ENCODE measurements around the gene RPS19. TPM values are rescaled to one million over a fixed set of nuclear protein-coding genes. Genes with fewer than 3 reads are reported as not detected.

RPS19 gene
- total and polyA plus RNA-seq, 7 donors = 593 to 2,236 (median 962) TPM

- peak overlapping the region; percentile 94 for H3K4me3 ChIP-seq
- H3K4me1 ChIP-seq = peaks cover 19% of the 10 kb centered on the region
- no peak for ATAC-seq
- intact Hi-C loops (cut with DNase I) = loop anchor here (1.0 to 5.0 kb wide), 2 partner anchors 24 to 97 kb away; partner anchors contain the start of gene RABAC1 (in 2 of the 2)
- H3K27ac ChIP-seq = peak overlapping the region; percentile 93
- peak in 1 of 2 donors; percentile 55 for DNase-seq
- H3K27me3 ChIP-seq (ENCODE audit: insufficient read depth in 3 of 3, low read length in 2 of 3) = peaks cover 0 to under 1% (median 0%) of the 10 kb centered on the region in 3 donors
- 0 to 1% (median 0%) methylated on average over 41 to 45 of the region's 45 CpGs for WGBS, 3 donors
- H3K36me3 ChIP-seq (ENCODE audit: insufficient read depth in 1 of 2, low read depth in 1 of 2) = peaks cover 9 to 50% of the 10 kb centered on the region in 2 donors
- TF ChIP-seq CTCF (IDR thresholded peaks at IDR 0.05) = no peak
- no peaks in the 10 kb centered on the region for H3K9me3 ChIP-seq
These were observed 512 bp downstream of the RPS19 start for GRCh38 chr19:41860419-41861115.

GRCh38 chr19:41861116-41861768 is 1.2 kb downstream of the RPS19 start:
- Histone ChIP-seq H3K4me3 (peak overlapping the region; percentile 94), H3K27ac (peak overlapping the region; percentile 93), H3K27me3 (ENCODE audit: insufficient read depth in 3 of 3, low read length in 2 of 3) (no peaks in the 10 kb centered on the region), H3K9me3 (no peaks in the 10 kb centered on the region), H3K4me1 (peaks cover 22% of the 10 kb centered on the region), H3K36me3 (ENCODE audit: insufficient read depth in 1 of 2, low read depth in 1 of 2) (peaks cover 9 to 55% of the 10 kb centered on the region in 2 donors)
- intact Hi-C loops (cut with DNase I) = loop anchor here (5.0 kb wide), 1 partner anchor 96 kb away; the partner anchor contains the start of gene RABAC1 (in 2 of the 2)
- DNase-seq (no peak), ATAC-seq (no peak)
- WGBS, 3 donors = 30 to 35% (median 30%) methylated on average over 9 of the region's 9 CpGs
- no peak for TF ChIP-seq CTCF (IDR thresholded peaks at IDR 0.05)

DNA sequence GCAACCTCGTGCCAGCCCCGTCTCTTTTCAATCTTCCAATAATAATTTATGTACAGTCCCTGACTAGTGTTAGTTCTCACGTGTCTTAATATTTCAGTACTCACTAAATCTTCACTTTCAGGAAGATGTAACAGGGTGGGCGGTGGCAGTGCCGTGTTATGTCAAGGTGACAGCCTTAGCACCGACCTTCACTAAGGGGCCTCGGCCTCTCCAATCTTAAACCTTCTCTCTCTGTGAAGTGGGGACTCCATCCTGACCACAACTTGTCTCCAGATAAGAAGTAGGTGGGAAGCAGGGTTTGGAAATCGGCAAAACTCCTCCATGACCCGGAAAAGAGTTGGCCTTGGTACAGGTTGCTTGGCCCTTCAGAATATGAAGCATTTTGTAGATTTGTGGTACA is 1.8 kb downstream of the RPS19 start:
- DNase-seq = peak in 1 of 2 donors; percentile 4
- Histone ChIP-seq H3K9me3 (no peaks in the 10 kb centered on the region), H3K4me1 (peaks cover 22% of the 10 kb centered on the region), H3K36me3 (ENCODE audit: insufficient read depth in 1 of 2, low read depth in 1 of 2) (peaks cover 9 to 61% of the 10 kb centered on the region in 2 donors), H3K27me3 (ENCODE audit: insufficient read depth in 3 of 3, low read length in 2 of 3) (no peaks in the 10 kb centered on the region), H3K4me3 (peak overlapping the region; percentile 94), H3K27ac (peak overlapping the region; percentile 93)
- WGBS, 3 donors = 67 to 87% (median 81%) methylated on average over 9 of the region's 9 CpGs
- no peak for TF ChIP-seq CTCF (IDR thresholded peaks at IDR 0.05)
- ATAC-seq = no peak
- intact Hi-C loops (cut with DNase I) = loop anchor here (5.0 kb wide), 1 partner anchor 95 kb away; the partner anchor contains the start of gene RABAC1 (in 2 of the 2)

DNA sequence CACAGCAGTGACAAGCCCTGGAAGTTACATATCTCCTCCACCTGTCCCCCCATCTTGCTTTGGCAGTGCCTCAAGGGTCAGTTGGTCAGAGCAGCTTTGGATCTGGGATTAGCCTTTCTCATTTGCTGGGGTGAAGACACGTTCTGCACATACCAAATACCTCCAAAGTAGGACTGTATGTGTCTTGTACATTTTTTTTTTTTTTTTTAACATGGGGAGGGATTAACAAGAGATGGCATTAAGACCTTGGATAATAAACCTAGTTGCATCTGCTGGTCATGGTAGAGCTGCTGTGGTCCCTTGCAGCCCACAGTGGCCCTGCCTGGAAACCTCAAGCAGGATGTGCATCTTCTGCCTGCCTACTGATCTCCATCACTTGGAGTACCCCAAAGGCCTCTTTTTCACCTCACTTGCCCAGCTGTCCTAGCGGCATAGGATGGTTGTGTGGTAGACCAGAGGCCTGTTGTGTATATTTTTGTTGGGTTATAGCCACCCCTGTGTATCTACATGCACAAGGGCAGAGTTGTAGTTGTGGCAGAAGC is 2.5 kb downstream of the RPS19 start:
- DNase-seq = peak in 1 of 2 donors; percentile 16
- 40 to 77% (median 59%) methylated on average over 2 of the region's 2 CpGs for WGBS, 3 donors
- no peak for TF ChIP-seq CTCF (IDR thresholded peaks at IDR 0.05)
- intact Hi-C loops (cut with DNase I) = loop anchor here (5.0 kb wide), 1 partner anchor 95 kb away; the partner anchor contains the start of gene RABAC1 (in 2 of the 2)
- Histone ChIP-seq H3K4me1 (peaks cover 22% of the 10 kb centered on the region), H3K9me3 (no peaks in the 10 kb centered on the region), H3K36me3 (ENCODE audit: insufficient read depth in 1 of 2, low read depth in 1 of 2) (peaks cover 9 to 68% of the 10 kb centered on the region in 2 donors), H3K27ac (peak overlapping the region; percentile 93), H3K27me3 (ENCODE audit: insufficient read depth in 3 of 3, low read length in 2 of 3) (no peaks in the 10 kb centered on the region), H3K4me3 (peak overlapping the region; percentile 94)
- ATAC-seq = no peak
